Neural progenitor cell (in vitro differentiated cells): ENCODE data around the gene TP53BP2. TPM values are rescaled to one million over a fixed set of nuclear protein-coding genes. Genes with fewer than 3 reads are reported as not detected.

Source experiments
- DNase-seq: peaks from one replicate; pipeline ENCODE4 v3.0.0-alpha.2; 2016; ENCODE audit warnings: low spot score
- H2AFZ ChIP-seq: fragments of 200-600 bp; sonication (generic); replicated peaks from 2 replicates; pipeline ENCODE4 v1.6.1; 2016; ENCODE audit warnings: antibody characterized with exemption
- H3F3A ChIP-seq: fragments of 200-600 bp; sonication (generic); 2 replicates; pipeline ENCODE4 v1.6.1; 2016; ENCODE audit warnings: antibody characterized with exemption, low read depth
- H3K27ac ChIP-seq: fragments of 200-600 bp; sonication (generic); 2 replicates; pipeline ENCODE4 v1.5.1; 2016; ENCODE audit warnings: mild to moderate bottlenecking
- H3K27me3 ChIP-seq: fragments of 200-600 bp; sonication (generic); 2 replicates; pipeline ENCODE4 v1.6.1; 2016; ENCODE audit warnings: mild to moderate bottlenecking, moderate library complexity
- H3K36me3 ChIP-seq: fragments of 200-600 bp; sonication (generic); 2 replicates; pipeline ENCODE4 v1.5.1; 2016
- H3K4me1 ChIP-seq: fragments of 200-600 bp; sonication (generic); 2 replicates; pipeline ENCODE4 v1.6.1; 2016; ENCODE audit warnings: mixed run types
- H3K4me2 ChIP-seq: fragments of 200-600 bp; sonication (generic); 2 replicates; pipeline ENCODE4 v1.6.1; 2016
- H3K4me3 ChIP-seq: fragments of 200-600 bp; sonication (generic); 2 replicates; pipeline ENCODE4 v1.5.1; 2016
- H3K79me2 ChIP-seq: fragments of 200-600 bp; sonication (generic); 2 replicates; pipeline ENCODE4 v1.6.1; 2016; ENCODE audit warnings: low read depth
- H3K9ac ChIP-seq: fragments of 200-600 bp; sonication (generic); 2 replicates; pipeline ENCODE4 v1.6.1; 2016
- H3K9me3 ChIP-seq: fragments of 200-600 bp; sonication (generic); 2 replicates; pipeline ENCODE4 v1.5.1; 2016; ENCODE audit warnings: low read depth
- H4K20me1 ChIP-seq: fragments of 200-600 bp; sonication (generic); 2 replicates; pipeline ENCODE4 v1.6.1; 2016; ENCODE audit warnings: low read depth
- H3K27ac Mint-ChIP-seq: 3 replicates; pipeline ENCODE4 v1.8.0; 2021; ENCODE audit warnings: mixed read lengths
- H3K27me3 Mint-ChIP-seq: 2 replicates; pipeline ENCODE4 v1.8.0; 2022; ENCODE audit warnings: low read depth, mild to moderate bottlenecking, inconsistent platforms, moderate library complexity, mixed read lengths; ENCODE audit not compliant: insufficient read depth
- H3K36me3 Mint-ChIP-seq: 3 replicates; pipeline ENCODE4 v1.8.0; 2021; ENCODE audit warnings: mixed read lengths
- H3K4me1 Mint-ChIP-seq: 3 replicates; pipeline ENCODE4 v1.8.0; 2021; ENCODE audit warnings: mixed read lengths
- H3K4me3 Mint-ChIP-seq: 3 replicates; pipeline ENCODE4 v1.8.0; 2021; ENCODE audit warnings: mild to moderate bottlenecking, moderate library complexity, mixed read lengths
- H3K9me3 Mint-ChIP-seq: 3 replicates; pipeline ENCODE4 v1.8.0; 2020; ENCODE audit warnings: mixed read lengths
- EZH2 ChIP-seq: fragments of 200-600 bp; sonication (generic); IDR thresholded peaks from 2 replicates; pipeline ENCODE4 v1.6.1; 2017; ENCODE audit warnings: antibody characterized with exemption, mild to moderate bottlenecking, moderate library complexity
- EZH2phosphoT487 ChIP-seq: fragments of 200-600 bp; sonication (generic); IDR thresholded peaks from 2 replicates; pipeline ENCODE4 v1.6.1; 2017; ENCODE audit warnings: antibody characterized with exemption
- total RNA-seq: library from RNA; depleted of rRNA; stranded (reverse); fragments of >200 nt; gene quantifications from 2 replicates; pipeline ENCODE4 v1.2.3, GENCODE V29; 2015; ENCODE audit warnings: low replicate concordance
- TF ChIP-seq, protein P1 (sequence below): fragments of 200-600 bp; sonication (generic); IDR thresholded peaks from 2 replicates; pipeline ENCODE4 v1.5.1; 2017; ENCODE audit warnings: antibody characterized with exemption, mild to moderate bottlenecking

The TP53BP2 gene
- total RNA-seq, 1 donor from 2014 or later: 56.3 TPM

DNA sequence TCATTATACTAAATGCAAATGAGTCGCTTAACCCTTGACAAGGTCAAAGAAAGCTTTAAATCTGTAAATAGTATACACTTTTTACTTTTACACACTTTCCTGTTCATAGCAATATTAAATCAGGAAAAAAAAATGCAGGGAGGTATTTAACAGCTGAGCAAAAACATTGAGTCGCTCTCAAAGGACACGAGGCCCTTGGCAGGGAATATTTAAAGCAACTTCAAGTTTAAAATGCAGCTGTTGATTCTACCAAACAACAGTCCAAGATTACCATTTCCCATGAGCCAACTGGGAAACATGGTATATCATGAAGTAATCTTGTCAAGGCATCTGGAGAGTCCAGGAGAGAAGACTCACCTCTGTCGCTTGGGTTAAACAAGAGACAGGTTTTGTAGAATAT lies 70.7 kb downstream of the TP53BP2 start:
- no peak overlapping the region for H3K27ac ChIP-seq
- no peak overlapping the region for H3K4me2 ChIP-seq
- H4K20me1 ChIP-seq: no peaks in the 10 kb centered on the region
- peaks cover 62% of the 10 kb centered on the region for H3K36me3 Mint-ChIP-seq
- H3K9ac ChIP-seq: no peak overlapping the region
- H3K36me3 ChIP-seq: peaks cover 14% of the 10 kb centered on the region
- no peak for DNase-seq
- no peaks in the 10 kb centered on the region for H3K27me3 ChIP-seq
- H2AFZ ChIP-seq: no peak overlapping the region
- no peak overlapping the region for H3K27ac Mint-ChIP-seq
- H3K4me3 Mint-ChIP-seq: no peak overlapping the region
- H3K79me2 ChIP-seq: no peaks in the 10 kb centered on the region
- peaks cover 24% of the 10 kb centered on the region for H3K4me1 Mint-ChIP-seq
- TF ChIP-seq EZH2 (no peak), EZH2phosphoT487 (no peak)
- TF ChIP-seq, protein P1, sequence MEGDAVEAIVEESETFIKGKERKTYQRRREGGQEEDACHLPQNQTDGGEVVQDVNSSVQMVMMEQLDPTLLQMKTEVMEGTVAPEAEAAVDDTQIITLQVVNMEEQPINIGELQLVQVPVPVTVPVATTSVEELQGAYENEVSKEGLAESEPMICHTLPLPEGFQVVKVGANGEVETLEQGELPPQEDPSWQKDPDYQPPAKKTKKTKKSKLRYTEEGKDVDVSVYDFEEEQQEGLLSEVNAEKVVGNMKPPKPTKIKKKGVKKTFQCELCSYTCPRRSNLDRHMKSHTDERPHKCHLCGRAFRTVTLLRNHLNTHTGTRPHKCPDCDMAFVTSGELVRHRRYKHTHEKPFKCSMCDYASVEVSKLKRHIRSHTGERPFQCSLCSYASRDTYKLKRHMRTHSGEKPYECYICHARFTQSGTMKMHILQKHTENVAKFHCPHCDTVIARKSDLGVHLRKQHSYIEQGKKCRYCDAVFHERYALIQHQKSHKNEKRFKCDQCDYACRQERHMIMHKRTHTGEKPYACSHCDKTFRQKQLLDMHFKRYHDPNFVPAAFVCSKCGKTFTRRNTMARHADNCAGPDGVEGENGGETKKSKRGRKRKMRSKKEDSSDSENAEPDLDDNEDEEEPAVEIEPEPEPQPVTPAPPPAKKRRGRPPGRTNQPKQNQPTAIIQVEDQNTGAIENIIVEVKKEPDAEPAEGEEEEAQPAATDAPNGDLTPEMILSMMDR: no peak
- H3K27me3 Mint-ChIP-seq: no peaks in the 10 kb centered on the region
- no peak overlapping the region for H3K4me3 ChIP-seq
- no peaks in the 10 kb centered on the region for H3K9me3 ChIP-seq
- H3F3A ChIP-seq: peaks cover 16% of the 10 kb centered on the region
- peaks cover 13% of the 10 kb centered on the region for H3K4me1 ChIP-seq
- H3K9me3 Mint-ChIP-seq: no peaks in the 10 kb centered on the region

DNA sequence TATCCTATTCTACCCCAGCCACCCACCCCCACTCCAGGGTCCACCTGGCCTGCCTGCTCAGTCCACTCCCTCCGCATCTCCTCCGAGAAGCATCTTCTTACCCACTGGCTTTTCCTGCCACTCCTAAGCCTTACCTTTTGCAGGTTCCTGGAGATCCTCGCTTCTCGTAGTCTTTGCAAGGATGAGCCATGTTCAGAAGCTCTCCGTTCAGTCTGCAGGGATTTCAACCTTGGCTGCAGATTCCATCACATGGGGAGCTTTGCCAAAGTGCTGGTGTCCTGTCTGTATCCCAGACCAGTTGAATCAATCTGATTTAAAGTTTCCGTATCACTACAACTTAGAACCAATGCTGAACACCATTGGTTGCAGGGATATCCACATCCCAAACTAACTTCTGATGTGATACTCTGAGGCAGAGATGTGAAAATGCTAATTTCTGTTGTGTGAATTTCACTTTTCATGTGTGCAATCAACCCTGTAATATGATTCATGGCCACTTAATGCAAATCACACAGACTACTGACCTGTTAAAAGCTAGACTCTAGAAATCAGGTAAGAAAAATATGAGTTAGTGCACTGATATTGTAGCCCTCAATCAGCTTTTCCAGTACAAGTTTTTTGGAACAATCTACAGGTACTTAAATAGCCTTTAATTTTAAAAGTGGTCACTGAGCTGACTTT lies 71.5 kb downstream of the TP53BP2 start:
- Histone ChIP-seq H4K20me1 (no peaks in the 10 kb centered on the region), H3K36me3 (peaks cover 7% of the 10 kb centered on the region), H3K79me2 (no peaks in the 10 kb centered on the region), H3K27ac (no peak overlapping the region), H3K4me3 (no peak overlapping the region), H3K9me3 (no peaks in the 10 kb centered on the region), H3K4me1 (peaks cover 13% of the 10 kb centered on the region), H2AFZ (no peak overlapping the region), H3K4me2 (no peak overlapping the region), H3K9ac (no peak overlapping the region), H3K27me3 (no peaks in the 10 kb centered on the region), H3F3A (peaks cover 16% of the 10 kb centered on the region)
- H3K36me3 Mint-ChIP-seq: peaks cover 65% of the 10 kb centered on the region
- H3K27ac Mint-ChIP-seq: no peak overlapping the region
- H3K27me3 Mint-ChIP-seq: no peaks in the 10 kb centered on the region
- no peak for TF ChIP-seq EZH2
- TF ChIP-seq, protein P1: no peak
- TF ChIP-seq EZH2phosphoT487: no peak
- H3K4me1 Mint-ChIP-seq: peaks cover 24% of the 10 kb centered on the region
- no peak for DNase-seq
- H3K9me3 Mint-ChIP-seq: no peaks in the 10 kb centered on the region
- H3K4me3 Mint-ChIP-seq: no peak overlapping the region

DNA sequence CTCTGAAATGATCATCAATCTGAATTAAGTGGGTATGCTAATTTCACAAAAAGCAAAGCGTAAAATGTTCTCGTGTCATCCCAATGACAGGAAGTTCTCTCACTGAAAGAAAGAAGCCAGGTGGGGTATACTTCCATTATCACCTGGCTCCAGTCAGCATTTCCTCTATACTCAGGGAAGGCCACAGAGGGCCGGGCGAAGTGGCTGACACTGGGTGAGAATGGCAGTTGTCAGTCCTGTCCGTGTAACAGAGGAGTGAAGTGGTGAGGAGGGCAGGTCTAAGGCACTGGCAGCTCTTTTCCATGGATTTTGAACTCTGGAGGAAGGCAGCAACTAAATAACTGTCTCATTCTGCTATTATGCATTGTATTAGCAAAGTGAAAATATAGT lies 73.0 kb downstream of the TP53BP2 start:
- H3K9ac ChIP-seq: no peak overlapping the region
- peaks cover 24% of the 10 kb centered on the region for H3K4me1 Mint-ChIP-seq

More for the DNA sequence above, 73.0 kb downstream of the TP53BP2 start:
- peak overlapping the region; percentile 19 for H3K4me2 ChIP-seq
- H2AFZ ChIP-seq: no peak overlapping the region
- no peaks in the 10 kb centered on the region for H3K27me3 Mint-ChIP-seq
- peaks cover 13% of the 10 kb centered on the region for H3K4me1 ChIP-seq
- H3K27ac Mint-ChIP-seq: no peak overlapping the region
- peaks cover 7% of the 10 kb centered on the region for H3K36me3 ChIP-seq
- H3K79me2 ChIP-seq: no peaks in the 10 kb centered on the region
- no peaks in the 10 kb centered on the region for H3K27me3 ChIP-seq
- peaks cover 16% of the 10 kb centered on the region for H3F3A ChIP-seq
- H3K36me3 Mint-ChIP-seq: peaks cover 60% of the 10 kb centered on the region
- no peak for TF ChIP-seq EZH2
- no peak for TF ChIP-seq EZH2phosphoT487
- TF ChIP-seq, protein P1: no peak
- peaks cover 3% of the 10 kb centered on the region for H3K9me3 Mint-ChIP-seq
- no peaks in the 10 kb centered on the region for H4K20me1 ChIP-seq
- H3K4me3 ChIP-seq: no peak overlapping the region
- no peak overlapping the region for H3K27ac ChIP-seq
- no peak overlapping the region for H3K4me3 Mint-ChIP-seq
- H3K9me3 ChIP-seq: no peaks in the 10 kb centered on the region
- DNase-seq: no peak
